GM21737 (cell line): ENCODE data around the gene NFKBIZ.
"Not testable (repeated sequence)": the region's sequence is repeated elsewhere in the genome, so short reads cannot be mapped to it uniquely, and the experiment has no call there.

Experiments
- ATAC-seq: cut with Tn5 transposase; IDR thresholded peaks from one replicate; pipeline ENCODE4 v1.9.1; 2021; ENCODE audit warnings: mild to moderate bottlenecking, moderate library complexity; ENCODE audit not compliant: unreplicated experiment

NFKBIZ gene

GRCh38 chr3:101850246-101851051 is 1.1 kb downstream of the NFKBIZ start:
- ATAC-seq = no peak

- ATAC-seq = no peak
These were observed 1.9 kb downstream of the NFKBIZ start for GRCh38 chr3:101851072-101851770.

- no peak for ATAC-seq
These were observed 2.8 kb downstream of the NFKBIZ start for GRCh38 chr3:101851850-101852714.

GRCh38 chr3:101852983-101853840 is 3.9 kb downstream of the NFKBIZ start:
- ATAC-seq = no peak

GRCh38 chr3:101853982-101854381 is 4.7 kb downstream of the NFKBIZ start:
- ATAC-seq = no peak

- ATAC-seq = no peak
These were observed 5.4 kb downstream of the NFKBIZ start for GRCh38 chr3:101854608-101855304.

- ATAC-seq = no peak
These were observed 8.0 kb downstream of the NFKBIZ start for GRCh38 chr3:101857301-101857741.

GRCh38 chr3:101858464-101859030 is 9.2 kb downstream of the NFKBIZ start:
- ATAC-seq = no peak

GRCh38 chr3:101859882-101860448 is 10.7 kb downstream of the NFKBIZ start:
- ATAC-seq = no peak

- no peak for ATAC-seq
These were observed 12.0 kb downstream of the NFKBIZ start for GRCh38 chr3:101861212-101861788.

- no peak for ATAC-seq
These were observed 12.6 kb downstream of the NFKBIZ start for GRCh38 chr3:101861789-101862415.

GRCh38 chr3:101862416-101863165 is 13.3 kb downstream of the NFKBIZ start:
- ATAC-seq = no peak

GRCh38 chr3:101864926-101865325 is 15.6 kb downstream of the NFKBIZ start:
- not testable (repeated sequence) for ATAC-seq

GRCh38 chr3:101865751-101866509 is 16.6 kb downstream of the NFKBIZ start:
- ATAC-seq = no peak

GRCh38 chr3:101867511-101867910 is 18.2 kb downstream of the NFKBIZ start:
- ATAC-seq = no peak

GRCh38 chr3:101867996-101868395 is 18.7 kb downstream of the NFKBIZ start:
- no peak for ATAC-seq
